ENCODE measurements around the gene SMYD4.

GRCh38 chr17:1807890-1808289, 21.8 kb downstream of the SMYD4 start:
- TF ChIP-seq CTCF (IDR thresholded peaks at IDR 0.05) = no peak
- TF ChIP-seq POLR2A (IDR thresholded peaks at IDR 0.05) = no peak

All from prostate gland (tissue), 2 donors.